ENCODE measurements around the gene B4GALT2.

DNA sequence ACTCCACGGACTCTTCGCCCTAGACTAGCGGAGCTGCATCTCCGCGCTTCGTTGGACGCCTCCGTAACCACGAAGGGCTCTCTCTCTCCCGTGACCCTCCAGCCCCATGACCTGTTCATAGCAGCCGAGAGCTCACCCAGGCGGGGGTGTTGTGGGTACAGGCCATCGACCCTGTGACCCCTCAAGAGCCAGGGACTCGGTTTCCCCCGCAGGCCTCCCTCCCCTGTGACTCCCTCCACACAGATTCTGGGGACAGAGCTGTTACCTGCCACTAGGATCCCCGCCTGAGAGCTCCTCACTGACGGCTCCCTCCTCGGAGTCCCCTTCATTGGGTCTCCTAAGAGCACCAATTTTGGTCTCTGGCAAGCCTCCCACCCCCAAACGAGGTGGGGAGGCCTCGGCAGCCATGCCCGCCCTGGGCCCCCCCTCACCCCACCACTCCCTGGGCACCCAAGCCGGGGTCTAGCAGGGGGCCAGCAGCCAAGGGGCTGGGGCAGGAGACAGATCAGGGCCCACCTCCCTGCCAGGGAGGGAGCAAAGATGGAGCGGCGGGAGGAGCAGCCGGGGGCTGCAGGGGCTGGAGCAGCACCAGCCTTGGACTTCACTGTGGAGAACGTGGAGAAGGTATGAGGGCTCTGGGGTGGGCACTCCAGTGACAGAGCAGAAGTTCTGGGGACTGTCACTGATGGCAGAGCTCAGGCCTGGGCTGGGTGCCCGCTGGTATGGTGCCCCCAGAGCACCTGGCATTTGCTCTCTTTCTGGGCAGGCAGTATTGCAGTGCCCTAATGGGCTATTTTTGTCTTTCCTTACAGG, 31.7 kb upstream of the B4GALT2 start:
- TF ChIP-seq, protein P1, sequence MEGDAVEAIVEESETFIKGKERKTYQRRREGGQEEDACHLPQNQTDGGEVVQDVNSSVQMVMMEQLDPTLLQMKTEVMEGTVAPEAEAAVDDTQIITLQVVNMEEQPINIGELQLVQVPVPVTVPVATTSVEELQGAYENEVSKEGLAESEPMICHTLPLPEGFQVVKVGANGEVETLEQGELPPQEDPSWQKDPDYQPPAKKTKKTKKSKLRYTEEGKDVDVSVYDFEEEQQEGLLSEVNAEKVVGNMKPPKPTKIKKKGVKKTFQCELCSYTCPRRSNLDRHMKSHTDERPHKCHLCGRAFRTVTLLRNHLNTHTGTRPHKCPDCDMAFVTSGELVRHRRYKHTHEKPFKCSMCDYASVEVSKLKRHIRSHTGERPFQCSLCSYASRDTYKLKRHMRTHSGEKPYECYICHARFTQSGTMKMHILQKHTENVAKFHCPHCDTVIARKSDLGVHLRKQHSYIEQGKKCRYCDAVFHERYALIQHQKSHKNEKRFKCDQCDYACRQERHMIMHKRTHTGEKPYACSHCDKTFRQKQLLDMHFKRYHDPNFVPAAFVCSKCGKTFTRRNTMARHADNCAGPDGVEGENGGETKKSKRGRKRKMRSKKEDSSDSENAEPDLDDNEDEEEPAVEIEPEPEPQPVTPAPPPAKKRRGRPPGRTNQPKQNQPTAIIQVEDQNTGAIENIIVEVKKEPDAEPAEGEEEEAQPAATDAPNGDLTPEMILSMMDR (conservative IDR thresholded peaks at IDR 0.05), result no peak
- no peak for TF ChIP-seq ZFX (IDR thresholded peaks at IDR 0.05)

Measured in C4-2B (cell line).